ENCODE results near the gene NAV3. TPM values are rescaled to one million over a fixed set of nuclear protein-coding genes. Genes with fewer than 3 reads are reported as not detected.
A peak's percentile ranks its signal among the peaks of the same experiment; 100 is the strongest.

The NAV3 gene
- total and polyA plus RNA-seq, 4 donors = 0.22 to 1.7 (median 0.71) TPM

- no peaks in the 10 kb centered on the region for H3K9me3 ChIP-seq (ENCODE audit: control insufficient read depth in 4 of 4, low read length in 3 of 4)
- H3K27ac ChIP-seq (ENCODE audit: low read depth in 1 of 2, low read length in 2 of 2) = no peak overlapping the region
- H3K27me3 ChIP-seq (ENCODE audit: control insufficient read depth in 4 of 4, insufficient read depth in 4 of 4, low read length in 3 of 4) = no peaks in the 10 kb centered on the region
- TF ChIP-seq RAD21 (IDR thresholded peaks at IDR 0.05) (no peak), HNF4G (IDR thresholded peaks at IDR 0.05) (no peak), NR2F2 (IDR thresholded peaks at IDR 0.05) (no peak), YY1 (IDR thresholded peaks at IDR 0.05) (no peak), EGR1 (IDR thresholded peaks at IDR 0.05; ENCODE audit: low read depth in 2 of 2) (no peak)
- no peaks in the 10 kb centered on the region for H3K4me1 ChIP-seq (ENCODE audit: control insufficient read depth in 4 of 4, insufficient read depth in 4 of 4, low read length in 3 of 4)
- WGBS = 65% methylated on average over 3 of the region's 3 CpGs
- no peak overlapping the region for H3K4me3 ChIP-seq (ENCODE audit: low read depth in 1 of 3, low read length in 3 of 3)
- no peak overlapping the region for H3K9ac ChIP-seq (ENCODE audit: low read depth in 1 of 2, low read length in 2 of 2)
- DNase-seq (ENCODE audit: low spot score) = no peak
- H3K36me3 ChIP-seq (ENCODE audit: control insufficient read depth in 4 of 4, insufficient read depth in 3 of 4, low read depth in 1 of 4, low read length in 3 of 4) = no peaks in the 10 kb centered on the region
These were observed 173.8 kb downstream of the NAV3 start for GRCh38 chr12:78004249-78005093.

GRCh38 chr12:78005094-78005492 is 174.4 kb downstream of the NAV3 start:
- H3K27me3 ChIP-seq (ENCODE audit: control insufficient read depth in 4 of 4, insufficient read depth in 4 of 4, low read length in 3 of 4) = no peaks in the 10 kb centered on the region
- no peak overlapping the region for H3K9ac ChIP-seq (ENCODE audit: low read depth in 1 of 2, low read length in 2 of 2)
- no peaks in the 10 kb centered on the region for H3K9me3 ChIP-seq (ENCODE audit: control insufficient read depth in 4 of 4, low read length in 3 of 4)
- no peak overlapping the region for H3K27ac ChIP-seq (ENCODE audit: low read depth in 1 of 2, low read length in 2 of 2)
- no peaks in the 10 kb centered on the region for H3K4me1 ChIP-seq (ENCODE audit: control insufficient read depth in 4 of 4, insufficient read depth in 4 of 4, low read length in 3 of 4)
- WGBS = 86% methylated on average over 3 of the region's 3 CpGs
- no peak overlapping the region for H3K4me3 ChIP-seq (ENCODE audit: low read depth in 1 of 3, low read length in 3 of 3)
- no peak for DNase-seq (ENCODE audit: low spot score)
- TF ChIP-seq REST (IDR thresholded peaks at IDR 0.05) = peak; percentile 14
- TF ChIP-seq RXRA (IDR thresholded peaks at IDR 0.05) = no peak
- no peaks in the 10 kb centered on the region for H3K36me3 ChIP-seq (ENCODE audit: control insufficient read depth in 4 of 4, insufficient read depth in 3 of 4, low read depth in 1 of 4, low read length in 3 of 4)

GRCh38 chr12:78007173-78007572 is 176.5 kb downstream of the NAV3 start:
- no peak for DNase-seq (ENCODE audit: low spot score)
- Histone ChIP-seq H3K4me3 (ENCODE audit: low read depth in 1 of 3, low read length in 3 of 3) (no peak overlapping the region), H3K9me3 (ENCODE audit: control insufficient read depth in 4 of 4, low read length in 3 of 4) (no peaks in the 10 kb centered on the region), H3K27ac (ENCODE audit: low read depth in 1 of 2, low read length in 2 of 2) (no peak overlapping the region), H3K4me1 (ENCODE audit: control insufficient read depth in 4 of 4, insufficient read depth in 4 of 4, low read length in 3 of 4) (no peaks in the 10 kb centered on the region), H3K36me3 (ENCODE audit: control insufficient read depth in 4 of 4, insufficient read depth in 3 of 4, low read depth in 1 of 4, low read length in 3 of 4) (no peaks in the 10 kb centered on the region), H3K27me3 (ENCODE audit: control insufficient read depth in 4 of 4, insufficient read depth in 4 of 4, low read length in 3 of 4) (no peaks in the 10 kb centered on the region), H3K9ac (ENCODE audit: low read depth in 1 of 2, low read length in 2 of 2) (no peak overlapping the region)
- 87% methylated on average over 4 of the region's 4 CpGs for WGBS
- TF ChIP-seq TAF1 (conservative IDR thresholded peaks at IDR 0.05) (no peak), ATF3 (IDR thresholded peaks at IDR 0.05) (no peak), RXRA (IDR thresholded peaks at IDR 0.05) (no peak), JUND (IDR thresholded peaks at IDR 0.05) (no peak), RAD21 (IDR thresholded peaks at IDR 0.05) (no peak), HNF4G (IDR thresholded peaks at IDR 0.05) (no peak), NR2F2 (IDR thresholded peaks at IDR 0.05) (no peak), GABPA (IDR thresholded peaks at IDR 0.05 in 1 of 2, conservative IDR thresholded peaks at IDR 0.05 in 1 of 2) (no peak), MAX (IDR thresholded peaks at IDR 0.05) (no peak)
